HG03064 (cell line): ENCODE data around the gene CLDN7.

ENCODE experiments used
- ATAC-seq: cut with Tn5 transposase; IDR thresholded peaks from one replicate; pipeline ENCODE4 v1.9.1; 2021; ENCODE audit warnings: low read depth; ENCODE audit not compliant: unreplicated experiment

The CLDN7 gene

DNA sequence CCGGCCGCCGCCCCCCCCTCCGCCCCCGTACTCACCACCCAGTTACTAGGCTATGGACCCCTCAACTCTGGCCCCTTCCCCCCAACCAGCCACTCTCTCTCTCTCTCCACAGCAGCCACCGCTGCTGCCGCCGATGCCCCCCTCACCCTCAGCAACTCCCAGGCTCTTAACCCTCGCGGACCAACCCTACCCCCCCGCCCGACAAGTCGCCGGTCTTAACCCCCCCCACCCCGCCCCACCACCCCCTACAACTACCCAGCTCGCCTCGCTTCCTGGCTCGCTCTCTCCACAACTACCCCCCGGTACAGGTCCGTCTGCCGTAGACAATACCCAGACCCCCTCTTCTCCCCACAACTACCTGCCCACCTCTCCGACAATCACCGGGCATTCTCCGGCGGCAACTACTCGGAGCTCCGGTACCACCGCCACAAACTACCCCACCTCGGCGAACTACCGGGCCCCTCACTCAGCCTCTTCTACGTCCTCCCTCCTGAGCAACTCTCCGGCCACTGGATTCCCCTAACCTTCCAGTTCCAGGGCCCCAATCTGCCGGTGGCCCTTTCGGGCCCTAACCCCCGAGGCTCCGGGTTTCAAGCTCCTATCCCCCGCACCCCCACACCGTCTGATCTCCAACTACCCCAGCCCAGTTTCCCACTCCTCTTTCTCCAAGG is 23.7 kb downstream of the CLDN7 start:
- ATAC-seq = no peak

DNA sequence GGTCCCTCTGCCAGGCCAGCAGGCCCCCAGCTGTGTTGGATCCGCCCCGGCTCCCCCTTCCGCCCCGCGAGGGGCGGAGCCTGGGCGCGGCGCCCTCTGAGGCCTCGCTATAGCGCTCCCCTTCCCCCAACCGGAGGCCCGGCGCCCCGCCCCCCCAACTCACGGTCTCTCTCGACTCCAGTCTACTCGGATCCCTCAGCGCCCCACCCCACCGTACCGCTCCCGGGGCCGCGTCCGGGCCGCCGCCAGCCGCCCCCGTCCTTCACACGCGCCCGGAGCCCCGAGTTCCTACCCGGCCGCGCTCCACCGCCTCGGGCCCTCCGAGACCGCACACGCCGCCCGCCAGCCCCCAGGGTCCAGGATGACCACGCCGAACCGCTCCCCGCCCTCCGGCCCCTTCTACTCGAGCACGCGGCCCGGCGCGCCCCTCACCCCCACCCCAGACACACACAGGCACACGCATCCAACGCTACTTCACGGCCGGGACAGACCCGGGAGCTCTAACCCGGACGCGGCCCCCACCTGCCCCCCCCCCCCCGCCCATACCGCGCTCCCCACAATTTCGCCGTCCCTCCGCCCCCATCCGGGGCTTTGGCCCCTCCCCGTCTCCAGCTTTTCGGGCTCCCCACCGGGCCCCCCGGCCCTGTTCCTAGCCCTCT is 24.4 kb downstream of the CLDN7 start:
- no peak for ATAC-seq

DNA sequence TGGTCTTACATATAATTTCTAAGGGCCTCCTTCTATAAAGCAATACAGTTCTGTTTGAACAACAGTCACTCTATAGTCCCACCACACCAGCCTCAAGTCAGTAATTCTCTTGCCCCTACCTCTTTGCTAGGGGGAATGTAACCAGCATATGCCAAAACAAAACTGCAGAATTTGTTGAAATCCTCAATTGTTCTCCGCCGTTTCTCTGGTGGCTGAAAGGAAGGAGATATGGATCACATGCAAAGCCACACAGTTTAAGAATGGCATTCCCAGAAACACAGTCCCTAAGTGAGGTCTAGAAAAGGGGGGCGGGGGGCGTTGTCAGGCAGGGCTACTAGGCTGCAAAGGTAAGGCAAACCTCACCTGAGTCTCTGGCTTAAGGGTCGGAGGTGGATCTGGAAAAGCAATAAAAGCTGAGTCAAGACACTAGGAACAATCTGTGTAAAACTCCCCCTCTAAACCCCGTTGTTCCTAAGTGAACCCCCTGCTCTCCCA is 25.0 kb downstream of the CLDN7 start:
- no peak for ATAC-seq

DNA sequence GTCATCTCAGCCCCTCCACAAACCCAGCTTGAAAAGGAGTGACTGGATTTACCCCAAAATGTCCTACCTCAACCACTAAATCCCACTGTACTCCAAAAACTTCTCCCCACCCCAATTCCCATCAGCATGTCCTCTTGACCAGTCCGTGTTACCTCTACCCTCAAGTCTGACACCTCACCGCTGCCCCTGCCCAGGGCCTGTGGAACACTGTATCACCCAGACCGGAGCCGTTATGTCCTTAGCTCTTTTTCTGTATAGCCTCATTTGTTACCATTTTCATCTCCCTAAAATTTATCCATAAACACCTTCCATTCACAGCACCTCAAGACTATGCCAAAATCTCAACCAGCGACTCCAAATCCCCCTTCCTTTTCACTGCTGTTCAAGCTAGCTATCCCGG is 25.5 kb downstream of the CLDN7 start:
- no peak for ATAC-seq

DNA sequence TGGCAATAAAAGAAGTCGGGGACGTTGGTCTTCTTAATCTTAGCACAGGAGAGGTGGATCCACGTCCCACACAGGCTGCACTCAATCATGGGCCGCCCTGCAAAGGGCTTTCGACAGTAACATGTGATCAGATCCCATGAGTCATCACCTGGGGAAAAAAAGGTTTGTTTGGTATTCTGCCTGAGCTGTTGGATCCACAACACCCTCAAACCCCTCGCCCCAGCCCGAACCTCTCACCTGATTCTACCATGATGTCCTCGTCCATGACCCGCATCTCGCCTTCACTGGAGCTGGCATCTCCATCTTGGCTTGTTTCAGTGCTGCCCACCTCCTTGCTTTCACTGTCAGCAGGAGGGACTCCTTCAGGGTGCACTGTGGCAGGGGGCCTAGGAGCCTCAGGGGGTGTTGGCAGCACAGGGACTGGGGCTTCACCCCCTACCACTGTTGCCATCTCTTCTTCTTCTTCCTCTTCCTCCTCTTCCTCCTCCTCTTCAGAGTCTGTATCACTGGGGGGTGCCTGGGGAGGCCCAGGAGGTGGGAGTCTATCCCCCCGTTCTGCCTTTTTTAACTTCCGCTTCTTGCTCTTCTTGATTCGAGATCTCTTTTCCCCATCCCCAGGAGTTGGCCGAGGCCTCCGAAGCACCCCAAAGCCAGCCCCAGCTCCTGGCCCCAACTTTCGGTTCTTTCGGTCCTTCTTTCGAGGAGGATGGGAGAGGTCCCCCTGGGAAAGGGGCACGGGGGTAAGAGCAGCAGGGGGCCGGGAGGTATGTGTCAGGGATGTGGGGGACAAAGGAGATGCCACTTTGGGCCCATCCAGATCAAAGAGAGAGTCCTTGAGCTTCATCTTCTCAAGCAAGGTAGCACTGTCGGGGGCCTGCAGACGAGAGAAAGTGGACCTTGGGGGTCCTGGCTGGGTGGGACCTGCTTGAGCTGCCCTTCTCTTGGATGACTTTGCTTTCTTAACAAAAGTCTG is 26.3 kb downstream of the CLDN7 start:
- ATAC-seq = no peak

DNA sequence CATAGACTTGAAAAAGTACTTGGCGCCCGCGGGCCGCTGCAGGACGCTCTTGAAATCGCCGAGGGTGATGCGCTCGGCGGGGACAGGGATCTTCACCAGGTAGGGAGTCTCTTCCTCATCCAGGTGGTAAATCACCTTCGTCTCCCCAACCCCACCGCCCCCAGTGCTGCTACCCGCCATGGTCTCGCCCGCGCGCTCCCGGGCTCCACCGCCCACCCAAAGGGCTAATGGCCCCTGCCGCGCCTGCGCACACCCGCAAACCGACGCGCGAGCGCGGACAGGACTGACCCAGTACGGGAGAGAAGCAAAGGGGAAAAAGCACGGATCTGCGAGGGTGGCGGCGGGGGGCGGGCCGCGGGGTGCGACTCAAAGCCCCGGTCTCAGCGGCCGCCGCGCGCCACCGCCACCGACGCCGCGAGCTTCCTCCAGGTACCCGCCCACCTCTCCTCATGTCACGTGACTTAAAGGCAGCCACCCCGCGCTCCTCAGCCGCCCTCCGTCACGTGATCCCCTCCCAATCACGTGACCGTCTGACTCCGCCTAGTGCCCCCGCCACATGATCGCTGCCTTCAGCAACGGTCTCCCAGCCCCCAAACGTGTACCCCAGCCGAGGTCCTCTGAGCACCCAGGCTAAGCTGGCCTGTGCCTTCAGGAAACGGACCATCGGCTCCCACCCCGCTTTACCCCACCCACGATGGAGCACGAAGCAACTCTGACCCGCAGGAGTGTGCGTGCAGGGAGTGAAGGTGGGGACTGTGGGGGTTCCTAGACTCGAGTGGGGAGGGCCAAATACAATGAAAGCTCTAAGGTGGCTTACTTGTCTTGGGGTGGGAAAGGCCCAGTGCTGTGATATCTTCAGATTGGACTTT is 28.0 kb downstream of the CLDN7 start, which contains the start of gene DVL2:
Gene DVL2, minus strand, starts transcription at position 435 of the 869 bp plus-strand sequence. Its CDS starts 255 bp downstream, at position 180.
- ATAC-seq = peak; percentile 33

DNA sequence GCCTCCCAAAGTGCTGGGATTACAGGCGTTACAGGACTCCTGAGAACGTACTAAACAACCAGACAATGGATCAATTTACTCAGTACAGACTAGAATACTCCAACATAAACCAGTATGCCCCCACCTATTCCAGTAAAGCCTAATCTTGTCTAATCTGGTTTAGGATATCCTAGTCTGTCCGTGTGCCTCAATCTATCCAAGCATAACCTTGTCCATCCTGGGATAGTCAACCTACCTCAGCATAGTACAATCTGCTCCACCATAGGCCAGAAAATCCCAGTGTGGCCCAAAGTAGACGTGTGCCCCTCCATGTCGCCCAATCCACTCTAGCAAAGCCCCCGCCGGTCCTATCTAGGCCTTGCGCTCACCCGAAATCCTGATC is 28.6 kb downstream of the CLDN7 start:
- ATAC-seq = no peak

DNA sequence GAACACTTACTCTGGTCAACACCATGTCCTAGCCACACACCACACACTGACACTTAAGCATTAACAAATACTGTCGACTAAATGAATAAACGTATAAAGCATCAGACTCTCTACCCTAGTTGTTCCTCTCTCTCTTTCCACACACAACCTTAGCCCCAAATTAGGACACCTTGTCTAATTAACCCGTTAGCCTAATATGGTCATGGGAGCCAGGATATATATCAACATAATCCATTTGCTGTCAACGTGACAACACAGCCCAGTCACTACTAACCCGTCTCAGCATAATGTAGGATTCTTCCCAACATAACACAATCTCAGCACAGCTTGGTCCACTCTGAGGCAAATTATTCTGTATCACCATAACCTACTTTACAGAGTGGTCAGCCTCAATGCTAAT is 30.2 kb downstream of the CLDN7 start:
- ATAC-seq = no peak

DNA sequence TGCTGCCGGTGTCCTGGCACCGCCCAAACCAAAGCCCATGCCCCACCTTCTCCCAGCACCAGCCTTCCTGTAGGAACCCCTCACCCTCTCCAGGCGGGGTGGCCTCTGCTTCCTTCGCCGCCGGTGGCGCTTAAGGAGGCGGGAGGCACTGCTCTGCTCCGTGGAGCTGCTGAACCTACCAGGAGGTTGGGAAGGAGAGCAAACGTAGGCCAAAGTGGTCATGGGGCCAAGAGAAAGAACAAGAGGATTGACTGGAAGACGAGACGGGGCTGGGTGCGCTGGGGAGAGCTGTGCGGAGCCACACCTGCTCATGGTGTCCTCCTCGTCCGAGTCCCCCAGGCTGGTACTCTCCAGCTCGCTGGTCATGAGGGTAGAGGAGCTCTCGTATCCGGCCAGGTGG is 32.8 kb downstream of the CLDN7 start:
- no peak for ATAC-seq

DNA sequence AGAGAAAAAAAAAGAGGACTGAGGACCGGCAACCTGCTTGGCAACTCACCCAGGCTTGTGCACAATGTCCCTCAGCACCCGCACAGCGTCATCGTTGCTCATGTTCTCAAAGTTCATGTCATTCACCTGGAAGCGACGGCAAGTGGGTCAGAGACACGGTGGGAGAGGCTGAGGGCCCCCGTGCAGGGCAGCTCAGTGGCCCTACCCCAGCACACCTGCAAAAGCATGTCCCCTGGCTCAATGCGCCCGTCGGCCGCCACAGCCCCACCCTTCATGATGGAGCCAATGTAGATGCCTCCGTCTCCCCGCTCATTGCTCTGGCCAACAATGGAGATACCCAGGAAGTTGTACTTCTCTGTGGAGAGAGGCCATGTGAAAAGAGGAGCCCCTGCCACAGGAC is 33.4 kb downstream of the CLDN7 start:
- ATAC-seq = no peak

DNA sequence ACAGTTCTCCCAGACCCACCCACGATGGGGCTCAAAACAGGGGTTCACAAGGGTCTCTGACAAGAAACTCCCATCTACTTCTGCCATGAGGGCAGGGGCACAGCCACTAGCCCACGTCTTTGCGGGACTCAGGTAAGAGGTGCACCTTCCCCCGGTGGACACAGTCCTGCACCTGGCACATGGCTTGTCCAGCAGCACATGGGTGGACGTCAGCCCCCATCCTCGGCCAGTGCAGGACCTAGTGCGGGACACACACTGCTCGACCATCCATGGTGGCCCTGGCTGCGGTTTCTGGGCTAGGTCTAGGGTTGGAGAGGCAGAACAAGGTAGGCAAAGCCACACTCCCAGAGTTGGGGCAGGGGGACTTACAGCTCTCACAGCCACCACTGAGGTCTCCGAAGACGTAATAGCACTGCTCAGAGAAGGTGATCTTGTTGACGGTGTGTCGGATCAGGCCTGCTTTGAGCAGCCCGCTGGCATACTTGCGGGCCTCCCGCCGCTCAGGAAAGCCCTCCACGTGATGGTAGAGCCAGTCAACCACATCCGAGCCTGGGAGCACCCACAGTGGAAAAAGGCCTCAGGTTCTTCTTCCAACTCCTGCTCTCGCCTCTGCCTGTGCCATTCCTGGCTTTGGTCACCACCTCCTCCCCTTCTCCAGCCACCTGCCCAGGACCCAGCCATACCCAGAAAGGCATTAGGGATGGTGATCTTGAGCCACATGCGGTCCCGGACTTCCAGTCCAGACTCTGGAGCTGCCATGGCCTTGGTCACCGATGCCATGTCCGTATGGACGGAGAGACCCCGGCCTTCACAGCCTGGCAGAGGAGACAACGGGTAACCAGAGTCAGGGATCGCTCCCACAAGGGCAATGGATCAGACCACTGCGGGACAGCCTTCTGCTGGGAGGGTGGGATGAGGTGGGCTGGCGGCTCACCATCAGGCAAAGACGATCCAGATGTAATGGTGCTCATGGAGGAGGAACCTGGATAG is 35.3 kb downstream of the CLDN7 start:
- ATAC-seq = no peak

DNA sequence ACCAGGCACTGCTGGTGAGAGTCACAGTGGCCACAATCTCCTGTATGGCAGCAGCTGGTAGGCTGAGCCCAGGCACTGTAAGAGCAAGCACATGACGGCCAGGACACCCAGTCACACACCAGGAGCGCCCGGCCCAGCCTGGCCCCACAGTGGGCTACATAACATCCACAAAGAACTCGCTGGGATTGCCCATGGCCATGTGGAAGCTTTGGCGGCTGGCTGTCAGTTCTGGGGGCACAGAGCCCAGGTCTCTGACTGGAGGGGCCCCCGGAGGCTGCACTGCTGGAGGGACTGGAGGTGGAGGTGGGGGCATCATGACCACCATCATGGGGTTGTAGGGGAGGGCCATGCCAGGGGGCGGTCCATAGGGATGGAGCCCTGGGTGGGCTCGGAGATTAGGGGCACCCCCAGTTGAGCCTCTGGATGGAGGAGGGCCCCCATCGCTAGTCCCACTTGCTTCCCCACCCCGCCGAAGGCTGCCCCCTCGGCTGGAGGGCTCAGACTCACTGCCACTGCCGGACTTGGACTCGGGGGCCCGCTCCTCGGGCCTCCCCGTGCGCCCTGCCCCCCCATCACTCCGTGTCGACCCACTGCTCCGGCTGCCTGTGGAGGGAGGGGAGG is 36.5 kb downstream of the CLDN7 start:
- no peak for ATAC-seq

DNA sequence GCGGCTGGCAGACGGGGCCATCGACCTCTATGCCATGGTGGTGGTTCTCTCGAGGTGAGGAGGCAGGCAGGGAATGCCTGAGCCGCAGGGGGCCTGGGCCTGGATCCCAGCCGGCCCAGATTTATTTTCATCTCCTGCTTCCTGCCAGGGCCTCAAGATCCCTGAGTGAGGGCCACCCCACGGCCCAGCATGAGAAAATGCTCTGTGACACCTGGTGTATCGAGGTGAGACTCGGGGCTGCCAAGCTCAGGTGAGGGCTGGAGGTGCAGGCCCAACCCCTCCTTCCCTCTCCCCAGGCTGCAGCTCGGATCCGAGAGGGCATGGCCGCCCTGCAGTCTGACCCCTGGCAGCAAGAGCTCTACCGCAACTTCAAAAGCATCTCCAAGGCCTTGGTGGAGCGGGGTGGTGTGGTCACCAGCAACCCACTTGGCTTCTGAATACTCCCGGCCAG is 37.6 kb downstream of the CLDN7 start:
- ATAC-seq = no peak

DNA sequence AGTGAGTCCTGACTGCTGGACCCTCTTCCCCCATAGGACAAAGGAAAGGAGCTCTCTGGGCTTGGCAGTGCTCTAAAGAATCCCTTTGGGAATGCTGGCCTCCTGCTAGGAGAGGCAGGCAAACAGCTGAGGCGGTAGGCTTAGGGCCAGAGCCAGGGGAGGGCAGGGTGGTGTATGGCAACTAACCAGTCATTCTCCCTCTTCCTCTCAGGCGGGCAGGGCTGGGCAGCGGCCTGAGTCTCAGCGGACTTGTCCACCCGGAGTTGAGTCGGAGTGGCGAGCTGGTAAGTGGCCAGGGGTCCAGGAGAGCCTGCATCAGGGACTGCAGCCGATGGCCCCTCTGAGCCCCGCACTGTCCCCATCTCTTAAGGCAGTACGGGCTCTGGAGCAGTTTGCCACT is 38.2 kb downstream of the CLDN7 start:
- ATAC-seq = no peak

DNA sequence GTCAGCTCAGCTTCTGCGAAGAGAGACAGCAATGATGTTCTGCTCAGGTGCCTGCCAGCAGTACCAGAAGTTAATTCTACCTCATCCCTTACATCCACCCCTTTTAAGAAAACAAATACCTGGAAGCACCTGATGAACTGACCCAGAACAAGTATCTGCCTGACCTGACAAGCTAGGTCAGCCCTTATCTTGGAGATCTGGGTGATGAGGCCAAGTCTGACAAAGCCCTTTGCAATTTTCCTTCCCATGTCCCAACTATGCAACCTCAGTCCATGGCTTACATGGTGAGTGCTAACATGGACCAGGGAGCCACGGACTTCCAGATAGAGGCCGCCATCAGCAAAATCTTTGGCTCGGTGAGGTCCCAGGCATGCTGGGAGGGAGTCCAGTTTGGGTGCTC is 38.9 kb downstream of the CLDN7 start:
- ATAC-seq = no peak

DNA sequence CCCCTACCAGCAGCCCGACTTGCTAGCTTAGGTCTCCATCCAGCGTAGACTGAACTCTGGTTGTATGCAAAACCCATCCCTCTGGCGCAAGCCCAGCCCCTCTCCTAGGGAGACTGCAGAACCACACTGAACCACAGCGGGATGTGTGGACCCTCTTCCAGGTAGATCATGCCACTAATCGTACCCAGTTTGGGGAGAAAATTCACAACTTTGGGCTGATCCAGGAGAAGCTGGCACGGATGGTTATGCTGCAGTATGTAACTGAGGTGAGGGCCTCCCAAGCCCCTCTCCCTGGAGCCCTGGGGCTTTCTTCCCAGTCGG is 39.3 kb downstream of the CLDN7 start:
- no peak for ATAC-seq

DNA sequence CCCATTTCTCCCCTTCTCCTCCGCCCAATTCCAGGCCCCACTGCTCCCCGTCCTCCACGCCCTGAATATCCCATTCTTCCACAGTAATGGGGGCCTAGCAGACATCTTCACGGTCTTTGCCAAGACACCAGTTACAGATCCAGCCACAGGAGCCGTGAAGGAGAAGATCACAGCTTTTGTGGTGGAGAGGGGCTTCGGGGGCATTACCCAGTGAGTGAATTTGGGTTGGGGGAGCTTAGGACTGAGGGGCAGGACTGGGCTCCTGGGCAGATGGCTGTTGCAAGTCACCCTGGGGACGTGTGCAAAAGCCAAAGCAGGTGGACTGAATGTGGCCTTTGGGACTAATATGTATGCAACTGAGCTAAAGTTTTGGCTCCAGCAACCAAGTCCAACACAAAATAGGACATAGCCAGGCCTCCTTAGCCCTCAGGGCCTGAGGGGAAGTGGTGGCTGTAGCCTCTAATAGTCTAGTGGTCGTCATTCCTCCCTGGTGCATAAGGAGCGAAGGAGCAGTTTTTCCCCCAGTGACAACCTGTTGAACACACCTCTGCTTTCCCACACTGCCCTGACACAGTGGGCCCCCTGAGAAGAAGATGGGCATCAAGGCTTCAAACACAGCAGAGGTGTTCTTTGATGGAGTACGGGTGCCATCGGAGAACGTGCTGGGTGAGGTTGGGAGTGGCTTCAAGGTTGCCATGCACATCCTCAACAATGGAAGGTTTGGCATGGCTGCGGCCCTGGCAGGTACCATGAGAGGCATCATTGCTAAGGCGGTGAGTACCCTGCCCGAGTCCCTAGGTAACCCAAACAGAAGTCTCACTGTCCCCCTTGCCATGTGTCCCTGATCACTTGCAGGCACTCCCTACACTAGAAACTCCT is 39.9 kb downstream of the CLDN7 start:
- no peak for ATAC-seq
